Hepatocyte (in vitro differentiated cells): ENCODE measurements around the gene RPL35.

Source experiments
- EZH2 ChIP-seq: fragments of 200-600 bp; sonication (generic); IDR thresholded peaks from 2 replicates; pipeline ENCODE4 v1.6.1; 2016; ENCODE audit warnings: antibody characterized with exemption, mild to moderate bottlenecking, borderline replicate concordance
- EZH2phosphoT487 ChIP-seq: fragments of 200-600 bp; sonication (generic); IDR thresholded peaks from one replicate; pipeline ENCODE4 v1.6.1; 2018; ENCODE audit warnings: antibody characterized with exemption, mild to moderate bottlenecking, low read depth, moderate library complexity; ENCODE audit not compliant: unreplicated experiment, severe bottlenecking
- TF ChIP-seq, protein P1 (sequence below): fragments of 200-600 bp; sonication (generic); IDR thresholded peaks from 2 replicates; pipeline ENCODE4 v1.5.1; 2016; ENCODE audit warnings: antibody characterized with exemption, mild to moderate bottlenecking; ENCODE audit not compliant: poor library complexity

DNA sequence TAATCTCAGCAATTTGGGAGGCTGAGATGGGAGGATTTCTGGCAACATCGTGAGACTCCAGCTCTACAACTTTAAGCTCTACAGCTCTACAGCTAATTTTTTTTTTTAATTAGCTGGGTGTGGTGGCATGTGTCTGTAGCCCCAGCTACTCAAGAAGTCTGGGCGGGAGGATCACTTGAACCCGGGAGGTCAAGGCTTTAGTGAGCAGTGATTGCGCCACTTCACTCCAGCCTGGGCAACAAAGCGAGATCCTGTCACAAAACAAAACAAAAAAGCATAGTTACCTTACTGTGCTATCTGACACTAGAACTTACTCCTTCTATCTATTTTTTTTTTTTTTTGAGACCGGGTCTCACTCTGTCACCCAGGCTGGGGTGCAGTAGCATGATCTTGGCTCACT, 14.8 kb downstream of the RPL35 start:
- no peak for TF ChIP-seq EZH2phosphoT487
- TF ChIP-seq, protein P1, sequence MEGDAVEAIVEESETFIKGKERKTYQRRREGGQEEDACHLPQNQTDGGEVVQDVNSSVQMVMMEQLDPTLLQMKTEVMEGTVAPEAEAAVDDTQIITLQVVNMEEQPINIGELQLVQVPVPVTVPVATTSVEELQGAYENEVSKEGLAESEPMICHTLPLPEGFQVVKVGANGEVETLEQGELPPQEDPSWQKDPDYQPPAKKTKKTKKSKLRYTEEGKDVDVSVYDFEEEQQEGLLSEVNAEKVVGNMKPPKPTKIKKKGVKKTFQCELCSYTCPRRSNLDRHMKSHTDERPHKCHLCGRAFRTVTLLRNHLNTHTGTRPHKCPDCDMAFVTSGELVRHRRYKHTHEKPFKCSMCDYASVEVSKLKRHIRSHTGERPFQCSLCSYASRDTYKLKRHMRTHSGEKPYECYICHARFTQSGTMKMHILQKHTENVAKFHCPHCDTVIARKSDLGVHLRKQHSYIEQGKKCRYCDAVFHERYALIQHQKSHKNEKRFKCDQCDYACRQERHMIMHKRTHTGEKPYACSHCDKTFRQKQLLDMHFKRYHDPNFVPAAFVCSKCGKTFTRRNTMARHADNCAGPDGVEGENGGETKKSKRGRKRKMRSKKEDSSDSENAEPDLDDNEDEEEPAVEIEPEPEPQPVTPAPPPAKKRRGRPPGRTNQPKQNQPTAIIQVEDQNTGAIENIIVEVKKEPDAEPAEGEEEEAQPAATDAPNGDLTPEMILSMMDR: no peak
- TF ChIP-seq EZH2: no peak
